ENCODE results near the gene FAM25A.

GRCh38 chr10:87053577-87054181 lies 33.6 kb downstream of the FAM25A start:
- TF ChIP-seq CTCF (IDR thresholded peaks at IDR 0.05), result no peak
- TF ChIP-seq REST (IDR thresholded peaks at IDR 0.05; ENCODE audit: insufficient read depth in 1 of 2, low read depth in 2 of 2, low read length in 1 of 2), result no peak
